ENCODE measurements around the gene ZKSCAN7.
"Not testable (repeated sequence)": the region's sequence is repeated elsewhere in the genome, so short reads cannot be mapped to it uniquely, and the experiment has no call there.

ZKSCAN7 gene

DNA sequence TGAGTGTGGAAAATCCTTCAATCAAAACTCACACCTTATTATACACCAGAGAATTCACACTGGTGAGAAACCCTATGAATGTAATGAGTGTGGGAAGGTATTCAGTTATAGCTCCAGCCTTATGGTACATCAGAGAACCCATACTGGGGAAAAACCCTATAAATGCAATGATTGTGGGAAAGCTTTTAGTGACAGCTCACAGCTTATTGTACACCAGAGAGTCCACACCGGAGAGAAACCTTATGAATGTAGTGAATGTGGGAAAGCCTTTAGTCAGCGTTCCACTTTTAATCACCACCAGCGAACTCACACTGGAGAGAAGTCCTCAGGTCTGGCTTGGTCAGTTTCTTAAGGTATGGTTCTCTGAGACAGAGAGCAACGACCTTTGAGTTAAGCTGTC lies 16.0 kb downstream of the ZKSCAN7 start:
- in situ Hi-C loops (cut with MboI; ENCODE audit: low sequenced_read_pairs) = no loop called here

DNA sequence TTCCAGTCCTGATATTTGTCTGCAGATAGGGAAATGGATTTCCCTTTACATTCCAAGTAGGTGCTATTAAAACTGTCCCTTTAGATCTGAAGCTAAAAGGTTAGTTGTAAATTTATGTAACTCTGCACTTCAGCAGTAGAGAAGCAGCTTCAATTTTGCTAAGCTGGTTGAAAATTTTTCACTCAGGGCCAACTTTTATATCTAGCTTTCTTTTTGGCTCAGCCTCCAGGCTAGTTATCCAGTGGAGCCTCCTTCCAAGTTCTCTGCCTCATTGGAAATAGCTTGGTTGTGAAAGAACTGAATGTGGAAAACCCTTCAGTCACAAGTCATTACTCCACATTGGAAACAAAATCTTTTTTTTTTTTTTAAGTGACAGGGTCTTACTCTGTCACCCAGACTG lies 21.6 kb downstream of the ZKSCAN7 start:
- in situ Hi-C loops (cut with MboI; ENCODE audit: low sequenced_read_pairs) = no loop called here

DNA sequence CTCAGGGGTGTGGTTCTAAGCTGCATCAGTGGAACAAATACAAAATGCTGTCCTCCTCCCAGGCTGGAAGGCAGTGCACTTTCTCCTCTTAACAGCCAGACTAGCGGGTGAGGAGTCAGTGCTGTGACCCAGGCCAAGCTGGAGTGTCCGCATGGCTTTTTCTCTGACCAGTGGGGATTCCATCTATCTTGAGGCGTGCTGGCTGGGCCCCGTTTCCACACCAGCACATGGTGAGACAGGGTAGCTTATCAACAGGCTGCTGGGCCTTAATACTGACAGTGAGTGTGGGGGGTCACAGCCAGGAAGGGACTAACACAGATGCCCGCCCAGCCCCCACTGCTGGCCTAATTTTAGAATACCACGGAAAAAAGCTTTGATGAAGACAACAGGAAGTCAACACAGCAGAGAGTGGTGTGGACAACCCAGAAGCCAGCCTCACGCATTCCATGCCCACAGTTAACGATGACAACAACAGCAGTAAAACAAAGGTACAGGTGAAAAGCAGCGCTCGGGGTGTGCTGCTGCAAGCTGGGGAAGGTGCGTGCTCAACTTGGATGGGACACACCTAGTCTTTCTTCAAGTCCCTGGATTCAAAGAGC lies 22.5 kb downstream of the ZKSCAN7 start:
- in situ Hi-C loops (cut with MboI; ENCODE audit: low sequenced_read_pairs) = not testable (repeated sequence)

DNA sequence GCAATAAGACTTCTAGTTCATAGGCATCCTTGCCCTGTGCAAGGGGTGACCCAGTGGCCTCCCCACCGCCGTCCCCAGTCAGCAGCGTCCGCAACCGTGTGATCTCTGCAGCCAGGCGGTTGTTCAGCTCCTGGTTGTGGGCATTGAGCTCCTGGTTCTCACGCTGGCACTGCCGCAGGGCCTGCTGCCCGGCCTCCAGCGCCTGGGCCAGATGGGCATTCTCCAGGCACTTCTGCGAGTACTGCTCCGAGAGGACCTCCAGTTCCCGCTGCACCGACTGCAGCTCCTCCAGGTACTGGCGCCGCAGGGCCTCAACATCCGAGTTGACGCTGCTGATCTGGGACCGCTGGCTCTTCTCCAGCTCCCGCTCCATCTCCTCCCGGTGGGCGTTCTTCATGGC lies 23.3 kb downstream of the ZKSCAN7 start:
- in situ Hi-C loops (cut with MboI; ENCODE audit: low sequenced_read_pairs) = not testable (repeated sequence)

DNA sequence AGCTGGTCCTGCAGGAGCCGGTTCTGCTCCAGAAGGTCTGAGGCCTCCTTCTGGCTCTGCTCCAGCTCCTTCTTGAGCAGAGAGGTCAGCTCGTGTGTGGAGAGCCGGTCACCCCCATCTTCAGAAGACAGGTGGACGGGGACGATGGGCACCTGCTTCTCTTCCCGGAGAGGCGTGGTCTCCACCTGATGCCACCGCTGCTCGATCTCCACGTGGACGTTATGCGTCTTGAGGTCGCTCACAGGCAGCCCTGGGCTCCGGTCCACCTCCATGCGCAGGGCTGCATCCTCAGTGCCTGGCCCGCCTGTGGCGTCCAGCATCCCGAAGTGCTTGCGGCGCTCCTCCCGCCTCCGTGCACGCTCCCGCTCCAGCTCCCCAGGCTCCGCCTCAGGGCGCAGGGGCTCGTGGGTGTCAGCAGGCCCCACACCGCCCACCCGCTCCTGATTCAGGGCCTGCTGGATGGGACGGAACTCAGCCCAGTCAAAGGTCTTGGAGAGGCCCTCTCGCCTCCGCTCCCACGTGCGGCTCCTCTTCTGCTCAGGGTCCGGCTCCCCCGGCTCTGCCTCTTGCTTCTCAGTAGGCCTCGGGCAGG lies 24.0 kb downstream of the ZKSCAN7 start:
- in situ Hi-C loops (cut with MboI; ENCODE audit: low sequenced_read_pairs) = not testable (repeated sequence)

DNA sequence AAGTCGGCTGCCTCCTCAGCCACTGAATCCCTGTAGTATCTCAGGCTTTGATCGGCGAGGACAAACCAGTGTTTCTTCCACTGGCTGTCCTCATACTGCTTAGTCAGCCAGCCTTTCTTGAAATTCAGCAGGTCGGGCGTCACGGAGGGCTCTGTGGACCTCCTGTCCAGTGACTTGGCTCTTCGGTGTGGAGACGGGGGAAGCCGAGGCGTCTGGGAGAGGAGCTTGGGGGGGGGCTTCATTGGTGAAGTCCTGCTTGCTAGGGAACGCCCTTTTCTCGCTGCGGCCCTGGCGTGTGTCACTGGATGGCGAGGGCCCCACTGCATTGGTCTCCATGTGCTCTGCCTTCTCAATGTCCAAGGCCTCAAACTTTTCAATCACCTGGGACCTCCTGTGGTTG lies 24.8 kb downstream of the ZKSCAN7 start:
- in situ Hi-C loops (cut with MboI; ENCODE audit: low sequenced_read_pairs) = not testable (repeated sequence)

DNA sequence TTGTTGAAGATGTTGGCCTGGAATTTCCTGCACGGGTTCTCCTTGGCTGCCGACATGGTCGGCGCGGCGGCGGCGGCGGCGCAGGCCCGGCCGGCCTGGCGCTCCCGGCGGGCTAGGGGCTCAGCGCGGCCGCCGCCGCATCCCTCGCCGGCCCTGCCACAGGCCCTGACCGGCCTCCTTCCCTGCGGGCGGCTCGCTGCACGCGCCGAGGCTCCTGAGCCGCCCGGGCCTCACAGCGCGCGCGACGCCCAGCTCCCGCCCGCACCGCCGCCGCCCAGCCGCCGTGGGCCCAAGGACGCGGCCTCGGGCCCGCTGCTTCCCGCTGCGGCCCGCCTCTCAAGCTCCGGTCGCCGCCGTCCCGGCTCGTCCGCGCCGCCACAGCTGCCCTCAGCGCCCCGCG lies 26.0 kb downstream of the ZKSCAN7 start:
- in situ Hi-C loops (cut with MboI; ENCODE audit: low sequenced_read_pairs) = not testable (repeated sequence)

DNA sequence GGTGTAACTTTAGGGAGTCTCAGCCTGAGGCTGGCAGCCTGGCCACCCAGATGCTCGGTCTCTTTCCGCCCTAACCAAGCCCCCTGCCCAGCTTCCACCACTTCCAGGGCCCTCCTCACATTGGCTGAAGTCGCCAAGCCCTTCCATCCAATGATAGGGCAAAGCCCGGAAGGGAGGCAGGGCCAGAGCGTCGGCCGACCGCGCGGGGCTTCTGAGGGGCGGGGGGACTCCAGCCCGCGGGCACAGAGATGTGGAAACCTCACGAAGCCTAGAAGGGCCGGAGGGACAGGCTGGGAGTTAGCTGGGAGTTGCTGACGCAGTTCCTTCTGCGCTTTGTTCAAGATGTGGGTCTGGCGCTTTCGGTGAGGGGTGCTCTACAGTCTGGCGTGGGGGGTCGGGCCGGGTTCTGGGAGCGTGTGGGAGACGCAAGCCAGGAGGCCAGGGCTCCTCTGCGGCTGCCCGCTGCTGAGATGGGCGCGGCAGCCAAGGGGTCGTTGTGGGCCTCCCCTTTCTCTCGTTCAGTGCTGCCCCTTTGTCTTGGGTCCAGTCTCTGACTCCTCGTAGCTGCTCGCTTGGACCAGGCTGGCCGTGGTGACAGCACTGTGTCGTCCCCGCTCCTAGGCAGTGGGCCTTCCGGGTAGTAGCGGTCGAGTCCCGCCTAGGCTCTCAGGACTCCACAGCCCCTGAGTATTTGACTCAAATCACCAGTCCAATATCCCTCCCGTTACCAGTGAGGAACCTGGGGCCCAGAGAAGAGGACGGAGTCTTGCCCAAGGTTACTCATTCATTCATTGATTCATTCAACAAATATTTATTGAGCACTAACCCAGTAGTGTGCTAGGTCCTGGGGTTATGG lies 29.9 kb downstream of the ZKSCAN7 start, which contains the start of gene ZNF660:
Gene ZNF660, plus strand, starts transcription at position 319 of the 856 bp plus-strand sequence. CDS start 9,230 bp downstream, outside the sequence.
- in situ Hi-C loops (cut with MboI; ENCODE audit: low sequenced_read_pairs) = no loop called here

DNA sequence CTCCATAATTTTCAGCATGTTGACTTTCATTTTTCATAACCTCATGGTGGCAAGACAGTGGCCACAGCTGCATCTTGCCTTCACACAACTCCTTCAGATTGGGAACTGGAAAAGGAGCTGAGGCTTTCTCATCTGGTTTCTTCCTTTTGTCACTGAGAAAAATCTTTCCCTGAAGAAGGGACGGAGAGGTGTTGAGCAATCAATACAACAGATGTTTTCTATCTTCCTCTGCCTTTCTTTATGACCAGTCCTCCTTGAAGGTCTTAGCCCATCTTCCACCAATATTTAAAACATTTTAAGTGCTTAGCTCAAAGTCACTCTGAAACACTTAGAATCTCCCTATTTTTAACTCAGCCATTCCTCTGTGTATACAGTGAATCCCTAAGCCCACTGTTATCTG lies 41.6 kb downstream of the ZKSCAN7 start:
- in situ Hi-C loops (cut with MboI; ENCODE audit: low sequenced_read_pairs) = no loop called here

DNA sequence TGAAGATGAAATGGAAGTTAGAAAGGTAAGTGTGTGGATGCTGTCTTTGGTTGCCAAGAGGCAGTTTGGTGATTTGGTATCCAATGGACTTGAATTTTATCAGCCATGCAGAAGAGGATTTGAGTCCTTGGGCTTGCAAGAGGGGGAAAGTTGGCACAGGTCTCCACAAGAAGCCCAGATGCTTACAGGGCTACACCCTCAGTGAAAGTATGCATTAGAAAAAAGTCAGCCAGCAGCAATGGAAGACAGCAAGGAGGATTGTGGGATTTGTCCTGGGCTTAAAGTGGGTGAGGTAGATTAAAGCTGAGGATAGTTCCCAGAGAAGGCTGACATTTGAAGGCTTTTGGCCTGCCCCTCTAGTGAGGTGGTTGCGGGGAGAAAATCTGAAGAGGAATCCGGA lies 46.8 kb downstream of the ZKSCAN7 start:
- in situ Hi-C loops (cut with MboI; ENCODE audit: low sequenced_read_pairs) = no loop called here

DNA sequence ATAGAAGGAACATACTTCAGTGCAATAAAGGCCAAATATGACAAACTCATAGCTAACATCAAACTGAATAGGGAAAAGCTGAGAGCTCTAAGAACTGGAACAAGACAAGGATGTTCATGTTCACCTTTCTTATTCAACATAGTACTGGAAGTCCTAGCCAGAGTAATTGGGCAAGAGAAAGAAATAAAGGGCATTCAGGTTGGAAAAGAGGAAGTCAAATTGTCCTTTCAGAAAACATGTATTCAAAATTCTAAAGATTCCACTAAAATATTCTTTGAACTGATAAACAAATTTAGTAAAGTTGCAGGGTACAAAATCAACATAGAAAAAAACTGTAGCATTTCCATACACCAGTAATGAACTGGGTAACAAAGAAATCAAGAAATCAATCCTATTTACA lies 57.7 kb downstream of the ZKSCAN7 start:
- in situ Hi-C loops (cut with MboI; ENCODE audit: low sequenced_read_pairs) = no loop called here
